Mesendoderm (in vitro differentiated cells): ENCODE results near the gene TEC.

Experiments
- DNase-seq: peaks from one replicate; pipeline ENCODE4 v3.0.0; 2013
- H2AK5ac ChIP-seq: 2 replicates; pipeline ENCODE4 v1.6.1; 2013; ENCODE audit warnings: low read length, inconsistent platforms
- H2BK120ac ChIP-seq: 2 replicates; pipeline ENCODE4 v1.6.1; 2013; ENCODE audit warnings: low read depth, mild to moderate bottlenecking, low read length, moderate library complexity, mixed read lengths
- H2BK15ac ChIP-seq: replicated peaks from 2 replicates; pipeline ENCODE4 v1.6.1; 2013; ENCODE audit warnings: low read depth, mild to moderate bottlenecking, moderate library complexity
- H2BK5ac ChIP-seq: 2 replicates; pipeline ENCODE4 v1.6.1; 2013; ENCODE audit warnings: low read length, inconsistent platforms
- H3K18ac ChIP-seq: 2 replicates; pipeline ENCODE4 v1.6.1; 2013; ENCODE audit warnings: mild to moderate bottlenecking, low read length, mixed read lengths
- H3K23ac ChIP-seq: one replicate; pipeline ENCODE4 v1.6.1; 2013; ENCODE audit warnings: low read length
- H3K27ac ChIP-seq: 2 replicates; pipeline ENCODE4 v1.5.1; 2013; ENCODE audit warnings: low read depth, mild to moderate bottlenecking, inconsistent platforms, low read length, moderate library complexity
- H3K27me3 ChIP-seq: 2 replicates; pipeline ENCODE4 v1.6.1; 2013; ENCODE audit warnings: low read length, control low read depth, mild to moderate bottlenecking, inconsistent platforms; ENCODE audit not compliant: insufficient read depth, poor library complexity
- H3K36me3 ChIP-seq: 2 replicates; pipeline ENCODE4 v1.6.1; 2013; ENCODE audit warnings: low read length, inconsistent platforms; ENCODE audit not compliant: control insufficient read depth, insufficient read depth
- H3K4ac ChIP-seq: one replicate; pipeline ENCODE4 v1.6.1; 2013; ENCODE audit warnings: low read depth, mild to moderate bottlenecking, low read length, moderate library complexity
- H3K4me1 ChIP-seq: 2 replicates; pipeline ENCODE4 v1.6.1; 2013; ENCODE audit warnings: low read depth, low read length, inconsistent platforms; ENCODE audit not compliant: control insufficient read depth
- H3K4me2 ChIP-seq: 2 replicates; pipeline ENCODE4 v1.6.1; 2013; ENCODE audit warnings: low read length
- H3K4me3 ChIP-seq: 2 replicates; pipeline ENCODE4 v1.5.1; 2013; ENCODE audit warnings: mild to moderate bottlenecking, low read length
- H3K56ac ChIP-seq: one replicate; pipeline ENCODE4 v1.6.1; 2013; ENCODE audit warnings: low read length
- H3K79me1 ChIP-seq: 2 replicates; pipeline ENCODE4 v1.6.1; 2013; ENCODE audit warnings: low read length, inconsistent platforms
- H3K79me2 ChIP-seq: 2 replicates; pipeline ENCODE4 v1.6.1; 2013; ENCODE audit warnings: mild to moderate bottlenecking, low read length; ENCODE audit not compliant: control insufficient read depth, insufficient read depth
- H3K9ac ChIP-seq: 2 replicates; pipeline ENCODE4 v1.6.1; 2013; ENCODE audit warnings: low read length, inconsistent platforms
- H4K5ac ChIP-seq: one replicate; pipeline ENCODE4 v1.6.1; 2013; ENCODE audit warnings: low read length
- H4K8ac ChIP-seq: one replicate; pipeline ENCODE4 v1.6.1; 2013; ENCODE audit warnings: low read depth, mild to moderate bottlenecking, control low read depth, low read length, moderate library complexity
- WGBS: extraction: QIAGEN DNeasy Blood & Tissue Kit; methylation state at CpG from one replicate; pipeline ENCODE4 v1.1.7; 2013; ENCODE audit warnings: low lambda C conversion rate, missing lambda C conversion rate; ENCODE audit not compliant: insufficient coverage; ENCODE audit errors: extremely low coverage; 5-methylcytosine and 5-hydroxymethylcytosine counted together

The TEC gene

GRCh38 chr4:48122756-48123155 lies 146.9 kb downstream of the TEC start:
- no peak overlapping the region for H3K56ac ChIP-seq
- no peak overlapping the region for H3K4me2 ChIP-seq
- no CpG with 5 or more reads among the region's 1 CpG for WGBS
- no peak overlapping the region for H3K4ac ChIP-seq
- no peaks in the 10 kb centered on the region for H3K79me1 ChIP-seq
- no peak overlapping the region for H3K9ac ChIP-seq
- H3K4me3 ChIP-seq: no peak overlapping the region
- no peak overlapping the region for H4K5ac ChIP-seq
- H3K18ac ChIP-seq: no peak overlapping the region
- no peak overlapping the region for H2AK5ac ChIP-seq
- no peaks in the 10 kb centered on the region for H3K36me3 ChIP-seq
- no peak overlapping the region for H2BK5ac ChIP-seq
- DNase-seq: no peak
- H3K27ac ChIP-seq: no peak overlapping the region
- H3K27me3 ChIP-seq: no peaks in the 10 kb centered on the region
- no peaks in the 10 kb centered on the region for H3K79me2 ChIP-seq
- no peak overlapping the region for H2BK15ac ChIP-seq
- H3K23ac ChIP-seq: no peak overlapping the region
- H2BK120ac ChIP-seq: no peak overlapping the region
- peaks cover 5% of the 10 kb centered on the region for H3K4me1 ChIP-seq
- no peak overlapping the region for H4K8ac ChIP-seq

DNA sequence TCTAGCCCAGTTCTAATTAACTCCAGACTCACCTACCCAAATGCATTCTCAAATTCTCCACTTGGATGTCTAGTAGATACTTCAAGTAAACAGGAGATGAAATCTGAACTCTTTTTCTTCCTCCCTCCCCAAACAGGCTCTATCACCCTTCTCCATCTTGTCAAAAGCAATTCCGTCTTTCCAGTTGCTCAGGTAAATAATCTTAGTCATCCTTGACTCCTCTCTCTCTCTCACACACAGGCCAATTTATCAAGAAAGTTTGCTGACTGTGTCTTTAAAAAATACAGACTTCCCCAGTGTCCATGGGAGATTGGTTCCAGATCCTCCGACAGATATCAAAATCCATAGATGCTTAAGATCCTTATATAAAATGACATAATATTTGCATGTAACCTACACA lies 148.5 kb downstream of the TEC start:
- H3K4ac ChIP-seq: no peak overlapping the region
- no peak overlapping the region for H3K27ac ChIP-seq
- H4K8ac ChIP-seq: no peak overlapping the region

DNA sequence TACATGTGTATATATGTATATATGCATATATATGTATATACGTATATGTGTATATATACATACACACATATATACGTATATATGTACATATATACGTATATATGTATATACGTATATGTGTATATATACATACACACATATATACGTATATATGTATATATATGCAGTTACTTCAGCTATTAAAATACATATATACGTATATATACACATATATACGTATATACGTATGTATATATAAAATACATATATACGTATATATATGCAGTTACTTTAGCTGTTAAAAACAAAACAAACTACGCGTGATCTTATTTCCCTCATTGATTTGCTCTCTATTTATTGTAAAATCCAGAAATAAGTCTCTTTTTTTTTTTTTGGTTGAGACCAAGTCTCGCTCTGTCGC lies 149.5 kb downstream of the TEC start:
- Histone ChIP-seq H2BK5ac (no peak overlapping the region), H3K4ac (no peak overlapping the region), H3K56ac (no peak overlapping the region), H2BK120ac (no peak overlapping the region), H2AK5ac (no peak overlapping the region), H3K4me2 (no peak overlapping the region), H3K4me1 (no peaks in the 10 kb centered on the region), H3K4me3 (no peak overlapping the region), H3K79me2 (no peaks in the 10 kb centered on the region), H4K8ac (no peak overlapping the region), H3K79me1 (no peaks in the 10 kb centered on the region), H3K36me3 (no peaks in the 10 kb centered on the region), H2BK15ac (no peak overlapping the region), H3K18ac (no peak overlapping the region), H4K5ac (no peak overlapping the region), H3K9ac (no peak overlapping the region), H3K23ac (no peak overlapping the region), H3K27me3 (no peaks in the 10 kb centered on the region), H3K27ac (no peak overlapping the region)
- no peak for DNase-seq
- WGBS: no CpG with 5 or more reads among the region's 13 CpGs

More for the DNA sequence above, 148.5 kb downstream of the TEC start:
- Histone ChIP-seq H3K4me1 (no peaks in the 10 kb centered on the region), H3K4me3 (no peak overlapping the region), H3K27me3 (no peaks in the 10 kb centered on the region), H3K4me2 (no peak overlapping the region), H4K5ac (no peak overlapping the region), H3K79me1 (no peaks in the 10 kb centered on the region), H2BK120ac (no peak overlapping the region), H3K79me2 (no peaks in the 10 kb centered on the region), H3K9ac (no peak overlapping the region), H2AK5ac (no peak overlapping the region), H2BK5ac (no peak overlapping the region), H3K56ac (no peak overlapping the region), H3K18ac (no peak overlapping the region), H3K23ac (no peak overlapping the region), H3K36me3 (no peaks in the 10 kb centered on the region), H2BK15ac (no peak overlapping the region)
- WGBS: no CpG with 5 or more reads among the region's 2 CpGs
- DNase-seq: no peak

DNA sequence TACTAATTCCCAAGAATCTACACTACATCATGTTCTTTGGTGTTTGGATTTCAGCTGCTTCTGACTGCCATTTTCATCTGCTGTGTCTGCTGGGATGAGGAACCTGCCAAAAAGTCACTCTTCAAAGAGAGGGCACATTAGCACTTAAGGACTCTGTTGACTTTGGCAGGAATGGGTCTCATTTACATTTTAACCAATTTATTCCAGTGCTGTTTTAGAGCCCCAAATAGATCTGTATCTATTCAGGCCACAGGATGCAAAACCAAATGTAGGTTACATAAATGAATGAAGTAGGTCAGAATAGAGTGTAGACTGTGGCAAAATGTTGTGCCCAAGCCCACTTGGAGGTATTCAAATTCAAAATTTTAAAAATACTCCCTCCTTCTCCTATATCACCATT lies 150.0 kb downstream of the TEC start:
- Histone ChIP-seq H3K79me1 (no peaks in the 10 kb centered on the region), H4K8ac (no peak overlapping the region)

DNA sequence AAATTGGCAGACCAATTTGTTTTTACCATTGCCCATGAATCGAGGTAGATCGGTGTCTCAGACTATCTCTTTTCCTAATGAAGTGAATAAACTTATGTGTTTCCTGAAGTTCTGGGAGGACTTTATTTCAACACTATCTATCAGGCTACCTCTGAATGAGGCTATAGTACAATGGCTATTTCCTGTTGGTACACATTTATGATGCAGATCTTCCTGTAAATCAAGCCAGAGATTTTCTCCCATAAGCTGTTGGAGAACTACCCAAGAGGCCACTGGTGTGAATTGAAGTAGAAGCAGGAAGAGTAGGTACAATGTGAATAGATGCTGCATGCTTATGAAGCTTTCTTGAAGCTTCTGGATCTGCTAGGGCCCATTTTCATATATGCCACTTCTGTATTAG lies 151.6 kb downstream of the TEC start:
- no peak overlapping the region for H3K18ac ChIP-seq
- H3K79me2 ChIP-seq: no peaks in the 10 kb centered on the region
- no peak overlapping the region for H4K5ac ChIP-seq
- no CpG with 5 or more reads among the region's 2 CpGs for WGBS
- no peak overlapping the region for H2BK120ac ChIP-seq
- no peaks in the 10 kb centered on the region for H3K27me3 ChIP-seq
- H3K4me3 ChIP-seq: no peak overlapping the region
- H3K9ac ChIP-seq: no peak overlapping the region
- H3K36me3 ChIP-seq: no peaks in the 10 kb centered on the region
- no peak overlapping the region for H3K4ac ChIP-seq
- no peak overlapping the region for H3K23ac ChIP-seq
- no peak overlapping the region for H2AK5ac ChIP-seq
- H2BK15ac ChIP-seq: no peak overlapping the region
- H2BK5ac ChIP-seq: no peak overlapping the region
- H4K8ac ChIP-seq: no peak overlapping the region
- H3K56ac ChIP-seq: no peak overlapping the region
- H3K4me2 ChIP-seq: no peak overlapping the region
- H3K27ac ChIP-seq: no peak overlapping the region
- DNase-seq: no peak
- H3K79me1 ChIP-seq: no peaks in the 10 kb centered on the region
- no peaks in the 10 kb centered on the region for H3K4me1 ChIP-seq

More for the DNA sequence above, 150.0 kb downstream of the TEC start:
- Histone ChIP-seq H2BK15ac (no peak overlapping the region), H4K5ac (no peak overlapping the region), H3K9ac (no peak overlapping the region), H3K27ac (no peak overlapping the region), H2BK120ac (no peak overlapping the region), H3K18ac (no peak overlapping the region), H3K4ac (no peak overlapping the region), H2BK5ac (no peak overlapping the region), H3K56ac (no peak overlapping the region), H2AK5ac (no peak overlapping the region), H3K4me3 (no peak overlapping the region), H3K36me3 (no peaks in the 10 kb centered on the region), H3K4me1 (no peaks in the 10 kb centered on the region), H3K23ac (no peak overlapping the region), H3K79me2 (no peaks in the 10 kb centered on the region), H3K4me2 (no peak overlapping the region), H3K27me3 (no peaks in the 10 kb centered on the region)
- no peak for DNase-seq

- Histone ChIP-seq H3K4ac (no peak overlapping the region), H3K18ac (no peak overlapping the region), H4K5ac (no peak overlapping the region), H4K8ac (no peak overlapping the region), H3K79me2 (no peaks in the 10 kb centered on the region), H3K4me2 (no peak overlapping the region), H3K4me1 (no peaks in the 10 kb centered on the region), H3K9ac (no peak overlapping the region), H3K27ac (no peak overlapping the region), H3K23ac (no peak overlapping the region), H2BK15ac (no peak overlapping the region), H2BK120ac (no peak overlapping the region), H2BK5ac (no peak overlapping the region), H3K79me1 (no peaks in the 10 kb centered on the region), H3K27me3 (no peaks in the 10 kb centered on the region), H2AK5ac (no peak overlapping the region), H3K4me3 (no peak overlapping the region), H3K36me3 (no peaks in the 10 kb centered on the region), H3K56ac (no peak overlapping the region)
- WGBS: no CpG with 5 or more reads among the region's 3 CpGs
- DNase-seq: peak; percentile 48
These were observed 153.1 kb downstream of the TEC start for GRCh38 chr4:48116582-48116981.
